HL-60 (cell line): ENCODE measurements around the gene RGS7.

ENCODE experiments used
- DNase-seq, 2 experiments: peaks; one replicate each; pipeline ENCODE4 v3.0.0-alpha.2; 2010 to 2020; ENCODE audit warnings: low read depth in 1 of 2, low spot score in 1 of 2
- H3K27ac ChIP-seq: fragments of 250-450 bp; sonication (Bioruptor Pico); replicated peaks from 2 replicates; pipeline ENCODE4 v1.5.1; 2020; ENCODE audit warnings: mild to moderate bottlenecking, moderate library complexity
- H3K27me3 ChIP-seq: fragments of 250-450 bp; sonication (Bioruptor Pico); 2 replicates; pipeline ENCODE4 v1.5.1; 2021; ENCODE audit warnings: mild to moderate bottlenecking, moderate library complexity; ENCODE audit not compliant: insufficient read depth, poor library complexity, severe bottlenecking
- H3K4me3 ChIP-seq: replicated peaks from 2 replicates; pipeline ENCODE4 v1.5.1; 2011; ENCODE audit warnings: mild to moderate bottlenecking, control low read depth, low read length; ENCODE audit not compliant: insufficient read depth
- GABPA ChIP-seq: IDR thresholded peaks from 2 replicates; pipeline ENCODE4 v1.6.1; 2012; ENCODE audit warnings: low read depth
- POLR2AphosphoS5 ChIP-seq: IDR thresholded peaks from 2 replicates; pipeline ENCODE4 v1.6.1; 2012; ENCODE audit warnings: low read depth
- SPI1 ChIP-seq: IDR thresholded peaks from 2 replicates; pipeline ENCODE4 v1.6.1; 2012; ENCODE audit warnings: low read depth, mild to moderate bottlenecking, borderline replicate concordance
- TF ChIP-seq, protein P1 (sequence below): IDR thresholded peaks from 2 replicates; pipeline ENCODE4 v1.6.1; 2012; ENCODE audit warnings: low read depth; ENCODE audit not compliant: insufficient replicate concordance
- TF ChIP-seq, protein P2 (sequence below): IDR thresholded peaks from one replicate; pipeline ENCODE4 v1.5.1; 2011; ENCODE audit warnings: low read length, control low read depth, inconsistent platforms; ENCODE audit not compliant: insufficient read depth

Gene RGS7

DNA sequence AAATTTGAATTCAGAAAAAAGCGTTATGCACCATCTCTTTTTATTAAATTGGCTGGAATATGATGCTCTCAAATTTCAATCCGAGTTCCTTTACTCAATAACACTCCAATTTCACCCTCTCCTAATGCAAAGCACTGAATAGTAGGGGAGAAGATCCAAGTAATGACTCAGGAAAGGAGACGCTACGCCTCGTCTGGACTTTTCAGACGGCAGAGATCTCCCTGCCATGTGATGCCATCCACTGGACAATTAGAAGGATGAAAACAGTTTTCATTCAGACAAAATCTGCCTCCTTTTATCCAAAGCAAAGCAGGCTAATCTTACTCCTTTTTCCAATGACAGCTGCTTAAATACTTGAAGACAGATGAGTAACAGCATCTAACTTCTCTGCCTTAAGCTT is 502.6 kb downstream of the RGS7 start:
- no peak for DNase-seq
- H3K27me3 ChIP-seq: no peaks in the 10 kb centered on the region
- TF ChIP-seq GABPA (no peak), SPI1 (no peak)
- TF ChIP-seq, protein P1, sequence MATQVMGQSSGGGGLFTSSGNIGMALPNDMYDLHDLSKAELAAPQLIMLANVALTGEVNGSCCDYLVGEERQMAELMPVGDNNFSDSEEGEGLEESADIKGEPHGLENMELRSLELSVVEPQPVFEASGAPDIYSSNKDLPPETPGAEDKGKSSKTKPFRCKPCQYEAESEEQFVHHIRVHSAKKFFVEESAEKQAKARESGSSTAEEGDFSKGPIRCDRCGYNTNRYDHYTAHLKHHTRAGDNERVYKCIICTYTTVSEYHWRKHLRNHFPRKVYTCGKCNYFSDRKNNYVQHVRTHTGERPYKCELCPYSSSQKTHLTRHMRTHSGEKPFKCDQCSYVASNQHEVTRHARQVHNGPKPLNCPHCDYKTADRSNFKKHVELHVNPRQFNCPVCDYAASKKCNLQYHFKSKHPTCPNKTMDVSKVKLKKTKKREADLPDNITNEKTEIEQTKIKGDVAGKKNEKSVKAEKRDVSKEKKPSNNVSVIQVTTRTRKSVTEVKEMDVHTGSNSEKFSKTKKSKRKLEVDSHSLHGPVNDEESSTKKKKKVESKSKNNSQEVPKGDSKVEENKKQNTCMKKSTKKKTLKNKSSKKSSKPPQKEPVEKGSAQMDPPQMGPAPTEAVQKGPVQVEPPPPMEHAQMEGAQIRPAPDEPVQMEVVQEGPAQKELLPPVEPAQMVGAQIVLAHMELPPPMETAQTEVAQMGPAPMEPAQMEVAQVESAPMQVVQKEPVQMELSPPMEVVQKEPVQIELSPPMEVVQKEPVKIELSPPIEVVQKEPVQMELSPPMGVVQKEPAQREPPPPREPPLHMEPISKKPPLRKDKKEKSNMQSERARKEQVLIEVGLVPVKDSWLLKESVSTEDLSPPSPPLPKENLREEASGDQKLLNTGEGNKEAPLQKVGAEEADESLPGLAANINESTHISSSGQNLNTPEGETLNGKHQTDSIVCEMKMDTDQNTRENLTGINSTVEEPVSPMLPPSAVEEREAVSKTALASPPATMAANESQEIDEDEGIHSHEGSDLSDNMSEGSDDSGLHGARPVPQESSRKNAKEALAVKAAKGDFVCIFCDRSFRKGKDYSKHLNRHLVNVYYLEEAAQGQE: no peak
- TF ChIP-seq, protein P2, sequence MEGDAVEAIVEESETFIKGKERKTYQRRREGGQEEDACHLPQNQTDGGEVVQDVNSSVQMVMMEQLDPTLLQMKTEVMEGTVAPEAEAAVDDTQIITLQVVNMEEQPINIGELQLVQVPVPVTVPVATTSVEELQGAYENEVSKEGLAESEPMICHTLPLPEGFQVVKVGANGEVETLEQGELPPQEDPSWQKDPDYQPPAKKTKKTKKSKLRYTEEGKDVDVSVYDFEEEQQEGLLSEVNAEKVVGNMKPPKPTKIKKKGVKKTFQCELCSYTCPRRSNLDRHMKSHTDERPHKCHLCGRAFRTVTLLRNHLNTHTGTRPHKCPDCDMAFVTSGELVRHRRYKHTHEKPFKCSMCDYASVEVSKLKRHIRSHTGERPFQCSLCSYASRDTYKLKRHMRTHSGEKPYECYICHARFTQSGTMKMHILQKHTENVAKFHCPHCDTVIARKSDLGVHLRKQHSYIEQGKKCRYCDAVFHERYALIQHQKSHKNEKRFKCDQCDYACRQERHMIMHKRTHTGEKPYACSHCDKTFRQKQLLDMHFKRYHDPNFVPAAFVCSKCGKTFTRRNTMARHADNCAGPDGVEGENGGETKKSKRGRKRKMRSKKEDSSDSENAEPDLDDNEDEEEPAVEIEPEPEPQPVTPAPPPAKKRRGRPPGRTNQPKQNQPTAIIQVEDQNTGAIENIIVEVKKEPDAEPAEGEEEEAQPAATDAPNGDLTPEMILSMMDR: no peak
- no peak overlapping the region for H3K27ac ChIP-seq
- H3K4me3 ChIP-seq: no peak overlapping the region

DNA sequence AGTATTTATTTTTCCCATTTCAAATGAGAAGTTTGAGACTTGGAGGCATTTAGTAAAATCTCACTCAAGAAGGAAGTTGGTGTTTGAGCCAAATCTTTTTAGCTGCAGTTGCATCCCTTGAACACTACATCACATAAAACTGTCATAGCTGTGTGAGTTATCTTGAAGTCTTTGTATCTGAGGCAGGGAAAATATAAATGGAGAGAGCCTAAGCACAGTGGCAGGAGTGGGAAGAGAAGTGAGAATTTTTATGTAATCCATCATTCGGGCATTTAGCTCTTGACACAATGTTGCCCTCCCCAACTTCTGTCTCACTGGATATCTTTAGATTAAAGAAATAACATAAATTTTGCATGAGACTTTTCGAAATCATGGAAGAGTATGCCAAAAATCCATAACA is 509.7 kb downstream of the RGS7 start:
- no peak for DNase-seq
- H3K4me3 ChIP-seq: no peak overlapping the region

DNA sequence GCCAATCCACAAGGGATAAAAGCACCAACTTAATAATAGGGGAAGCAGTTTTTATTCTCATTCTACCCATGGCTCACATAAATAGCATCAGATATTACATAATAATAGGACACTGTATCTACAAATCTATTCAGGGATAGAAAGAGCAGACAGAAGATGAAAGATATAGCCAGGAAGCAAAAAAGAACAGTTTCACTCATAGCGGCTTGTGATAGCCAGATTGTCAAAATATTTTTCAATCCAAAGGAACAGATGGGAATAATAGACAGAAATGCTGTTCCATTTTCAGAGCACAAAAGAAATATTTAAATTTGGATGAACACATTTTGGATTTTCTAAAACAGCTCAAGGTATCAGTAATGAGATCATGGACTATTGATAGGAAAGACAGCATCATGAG is 512.5 kb downstream of the RGS7 start:
- TF ChIP-seq POLR2AphosphoS5 (no peak), GABPA (no peak), SPI1 (no peak)
- TF ChIP-seq, protein P1: no peak
- TF ChIP-seq, protein P2: no peak
- no peak for DNase-seq
- Histone ChIP-seq H3K27me3 (no peaks in the 10 kb centered on the region), H3K27ac (no peak overlapping the region), H3K4me3 (no peak overlapping the region)

More for the DNA sequence above, 509.7 kb downstream of the RGS7 start:
- Histone ChIP-seq H3K27me3 (no peaks in the 10 kb centered on the region), H3K27ac (no peak overlapping the region)
- TF ChIP-seq POLR2AphosphoS5: no peak
- TF ChIP-seq, protein P2: no peak
- no peak for TF ChIP-seq SPI1
- TF ChIP-seq, protein P1: no peak
- no peak for TF ChIP-seq GABPA
